HTERT RPE-1 (cell line): ENCODE measurements around the gene POR.
"Not testable (repeated sequence)": the region's sequence is repeated elsewhere in the genome, so short reads cannot be mapped to it uniquely, and the experiment has no call there.

ENCODE experiments used
- in situ Hi-C: fragments of 300-500 bp; cut with MboI; formaldehyde crosslinking; loops from 4 replicates; pipeline ENCODE4 v1.14.3; 2020; ENCODE audit warnings: low sequenced_read_pairs

POR gene

DNA sequence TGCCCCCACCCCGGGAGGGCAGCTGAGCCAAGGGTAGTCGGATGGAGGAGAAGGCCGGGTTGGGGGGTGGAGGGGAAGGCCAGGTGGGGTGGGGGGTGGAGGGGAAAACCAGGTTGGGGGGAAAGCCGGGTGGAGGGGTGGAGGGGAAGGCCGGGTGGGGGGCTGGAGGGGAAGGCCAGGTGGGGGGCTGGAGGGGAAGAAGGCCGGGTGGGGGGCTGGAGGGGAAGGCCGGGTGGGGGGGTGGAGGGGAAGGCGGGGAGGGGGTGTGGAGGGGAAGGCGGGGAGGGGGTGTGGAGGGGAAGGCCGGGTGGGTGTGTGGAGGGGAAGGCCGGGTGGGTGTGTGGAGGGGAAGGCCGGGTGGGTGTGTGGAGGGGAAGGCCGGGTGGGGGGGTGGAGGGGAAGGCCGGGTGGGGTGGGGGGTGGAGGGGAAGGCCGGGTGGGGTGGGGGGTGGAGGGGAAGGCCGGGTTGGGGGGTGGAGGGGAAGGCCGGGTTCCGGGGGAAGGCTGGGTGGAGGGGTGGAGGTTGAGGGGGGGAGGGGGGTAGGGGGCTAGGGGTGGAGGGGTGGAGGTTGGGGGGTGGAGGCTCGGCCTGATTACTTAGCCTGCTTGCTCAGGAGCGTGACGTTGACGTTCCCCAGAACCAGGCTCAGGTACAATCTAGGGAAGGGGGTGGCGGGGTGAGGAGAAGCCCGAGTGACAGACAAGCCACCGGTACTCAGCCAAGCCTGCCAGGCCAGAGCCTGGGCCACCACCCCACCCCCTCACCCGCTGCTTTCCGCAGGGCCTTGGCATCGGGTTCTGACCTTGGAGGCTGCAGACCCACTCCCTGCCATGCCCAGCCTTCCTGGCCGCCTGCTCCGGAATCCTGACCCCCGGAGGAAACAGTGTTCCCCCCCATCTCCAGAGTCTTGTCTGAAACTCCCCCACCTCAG lies 73.9 kb downstream of the POR start:
- in situ Hi-C loops = no loop called here

DNA sequence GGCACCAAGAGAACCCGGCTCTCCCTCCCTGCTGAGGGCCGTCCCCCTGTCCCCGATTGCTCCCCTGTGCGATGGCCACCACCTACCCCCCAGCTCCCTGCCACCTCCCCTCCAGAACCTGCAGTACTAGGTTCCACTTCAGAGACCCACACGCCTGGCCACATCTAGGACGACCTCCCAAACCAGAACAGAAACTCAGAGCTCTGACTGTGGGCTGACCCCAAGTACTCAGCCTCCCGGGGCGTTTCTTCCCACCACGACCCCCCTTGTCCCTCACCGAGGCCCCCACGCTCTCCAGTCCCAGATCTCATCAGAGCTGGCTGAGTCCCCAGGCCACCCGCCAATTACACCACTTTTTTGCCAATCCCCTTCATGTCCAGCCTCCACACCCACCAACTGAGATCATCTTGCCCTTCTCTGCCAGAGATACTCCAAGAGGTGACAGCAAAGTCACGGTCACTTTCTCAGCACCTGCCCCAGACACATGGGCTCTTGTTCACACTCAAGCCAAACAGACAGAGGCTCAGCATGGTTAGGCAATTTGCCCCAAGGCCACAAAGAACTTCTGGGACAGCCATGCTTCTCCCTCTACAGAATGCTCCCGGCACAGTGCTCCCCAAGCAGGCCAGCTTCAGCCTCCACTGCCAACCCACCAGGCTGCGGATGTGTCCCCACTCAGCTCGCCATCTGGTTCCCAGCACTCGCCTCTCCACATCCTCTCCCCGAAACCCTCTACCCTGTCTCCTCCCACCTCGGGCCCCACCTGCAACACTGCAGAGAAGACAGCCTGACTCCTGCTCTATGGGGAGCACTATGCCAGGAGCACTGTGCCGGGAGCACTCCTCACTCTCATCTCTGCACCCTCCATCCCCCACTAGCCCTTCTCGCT lies 74.8 kb downstream of the POR start:
- in situ Hi-C loops = no loop called here

DNA sequence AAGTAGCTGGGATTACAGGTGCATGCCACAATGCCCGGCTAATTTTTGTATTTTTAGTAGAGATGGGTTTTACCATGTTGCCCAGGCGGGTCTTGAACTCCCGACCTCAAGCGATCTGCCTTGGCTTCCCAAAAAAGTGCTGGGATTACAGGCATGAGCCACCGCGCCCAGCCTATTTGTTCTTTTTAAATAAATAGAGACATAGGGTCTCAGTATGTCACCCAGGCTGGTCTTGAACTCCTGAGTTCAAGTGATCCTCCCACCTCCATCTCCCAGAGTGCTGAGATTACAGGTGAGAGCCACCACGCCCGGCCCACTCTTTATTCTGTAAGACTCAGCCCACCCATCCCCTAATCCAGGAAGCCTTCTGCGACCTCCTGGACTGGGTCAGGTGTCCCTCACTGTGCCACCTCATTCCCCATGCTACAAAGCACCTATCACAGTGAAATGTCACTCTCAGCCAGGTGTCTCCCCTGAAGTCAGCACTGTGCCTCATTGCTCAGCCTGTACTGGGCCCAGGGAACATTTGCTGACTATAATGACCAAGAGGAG lies 76.7 kb downstream of the POR start:
- in situ Hi-C loops = no loop called here

GRCh38 chr7:75992083-75992755 lies 77.3 kb downstream of the POR start:
- in situ Hi-C loops = no loop called here

- in situ Hi-C loops = no loop called here
Observed at GRCh38 chr7:75993689-75994387, 78.9 kb downstream of the POR start.

- in situ Hi-C loops = no loop called here
Observed at GRCh38 chr7:75994388-75995051, 79.6 kb downstream of the POR start, which contains the start of gene TMEM120A. Gene TMEM120A (minus strand): TSS chr7:75994595. CDS start chr7:75994570, 25 bp downstream.

- in situ Hi-C loops = no loop called here
Observed at GRCh38 chr7:75995052-75995471, 80.1 kb downstream of the POR start.

DNA sequence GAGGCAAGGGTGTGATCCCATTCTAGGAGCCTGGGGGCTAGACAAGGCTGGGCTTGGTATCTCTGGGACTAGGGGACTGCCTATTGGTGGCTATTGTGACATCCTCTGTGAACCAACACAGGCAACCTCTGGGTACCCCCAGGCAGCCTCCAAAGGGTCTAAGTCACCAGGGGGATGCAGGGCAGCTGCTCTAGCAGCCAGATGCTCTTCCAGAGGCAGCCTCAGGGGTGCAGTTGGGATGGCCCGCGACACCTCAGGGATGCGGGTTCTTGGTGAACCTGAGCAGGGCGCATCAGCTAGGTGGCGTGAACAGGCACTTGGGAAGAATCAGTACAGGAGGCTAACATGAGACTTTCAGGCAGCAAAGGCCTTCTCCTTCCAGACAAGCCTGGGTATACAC lies 81.0 kb downstream of the POR start:
- in situ Hi-C loops = no loop called here

DNA sequence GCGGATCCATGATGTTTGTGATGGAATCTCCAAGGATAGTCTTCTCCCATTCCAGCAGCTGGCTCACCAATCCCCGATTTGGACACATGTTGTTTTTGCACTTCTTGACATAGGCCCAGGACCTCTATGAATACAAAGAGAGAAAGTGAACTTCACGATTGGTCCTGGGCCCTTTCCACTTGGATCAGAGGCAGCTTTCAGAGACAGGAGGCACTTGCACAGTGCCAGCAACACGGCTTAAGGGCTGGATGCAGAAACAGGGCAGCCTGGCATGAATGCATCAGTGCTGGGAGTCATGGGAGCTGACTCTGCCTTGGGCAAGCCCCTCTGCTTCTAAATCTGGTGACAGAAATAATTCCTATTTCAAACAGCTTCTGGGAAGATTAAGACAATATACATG lies 81.5 kb downstream of the POR start:
- in situ Hi-C loops = no loop called here

GRCh38 chr7:75998038-75998437 lies 83.1 kb downstream of the POR start:
- in situ Hi-C loops = no loop called here

DNA sequence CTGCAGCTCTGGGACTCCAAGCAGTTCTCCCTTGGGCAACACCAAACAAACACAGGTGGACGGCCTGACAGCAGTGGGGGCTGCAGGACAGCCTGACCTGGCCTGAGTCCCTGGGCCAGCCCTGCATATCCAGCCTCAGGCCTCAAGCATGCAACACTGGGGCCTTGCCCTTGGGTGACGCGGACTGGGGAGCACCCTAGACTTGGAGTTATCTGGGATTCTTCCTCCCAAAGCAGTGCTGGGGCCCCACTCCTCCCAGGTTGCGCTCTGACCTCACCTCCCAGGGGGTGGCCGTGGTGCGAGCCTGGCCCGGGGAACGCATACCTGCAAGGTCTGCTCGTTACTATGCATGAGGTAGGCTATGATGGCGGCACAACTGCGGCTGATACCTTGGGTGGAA lies 85.6 kb downstream of the POR start:
- in situ Hi-C loops = no loop called here

GRCh38 chr7:76002139-76002538 lies 87.2 kb downstream of the POR start:
- in situ Hi-C loops = no loop called here

- in situ Hi-C loops = no loop called here
Observed at GRCh38 chr7:76002822-76003221, 87.9 kb downstream of the POR start.

DNA sequence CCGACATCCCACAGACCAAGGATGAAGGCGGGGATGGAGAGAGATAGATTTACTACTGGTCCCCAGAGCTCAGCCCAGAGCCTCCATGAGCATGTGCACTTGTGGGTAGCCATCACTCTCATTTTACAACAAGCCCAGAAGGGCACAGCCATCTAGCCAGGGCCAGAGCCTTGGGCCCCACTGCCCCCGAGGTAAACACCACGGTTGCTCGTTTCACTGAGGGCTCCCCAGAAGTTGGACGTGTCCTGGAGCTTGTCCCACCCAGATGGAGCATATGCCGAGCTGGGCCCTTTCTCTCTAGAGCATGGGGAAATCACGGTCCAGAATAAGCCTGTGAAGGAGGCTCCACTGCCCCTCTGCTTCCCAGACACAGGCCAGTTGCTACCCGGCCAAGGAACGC lies 88.4 kb downstream of the POR start:
- in situ Hi-C loops = no loop called here

DNA sequence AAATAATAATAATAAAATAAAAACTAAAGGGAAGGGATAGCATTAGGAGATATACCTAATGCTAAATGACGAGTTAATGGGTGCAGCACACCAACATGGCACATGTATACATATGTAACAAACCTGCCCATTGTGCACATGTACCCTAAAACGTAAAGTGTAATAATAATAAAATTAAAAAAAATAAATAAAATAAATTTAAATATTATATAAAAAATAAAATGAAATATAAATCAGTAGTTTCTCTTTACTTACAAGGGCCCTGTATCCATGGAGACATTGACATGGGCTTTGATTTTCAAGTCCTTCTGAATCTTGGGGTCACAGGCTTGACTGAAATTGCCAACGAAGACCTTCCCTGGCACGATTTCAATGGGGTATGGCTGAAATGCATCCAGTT lies 90.0 kb downstream of the POR start:
- in situ Hi-C loops = not testable (repeated sequence)

- in situ Hi-C loops = no loop called here
Observed at GRCh38 chr7:76008156-76008687, 93.3 kb downstream of the POR start.

- in situ Hi-C loops = no loop called here
Observed at GRCh38 chr7:76009672-76010600, 95.0 kb downstream of the POR start.

DNA sequence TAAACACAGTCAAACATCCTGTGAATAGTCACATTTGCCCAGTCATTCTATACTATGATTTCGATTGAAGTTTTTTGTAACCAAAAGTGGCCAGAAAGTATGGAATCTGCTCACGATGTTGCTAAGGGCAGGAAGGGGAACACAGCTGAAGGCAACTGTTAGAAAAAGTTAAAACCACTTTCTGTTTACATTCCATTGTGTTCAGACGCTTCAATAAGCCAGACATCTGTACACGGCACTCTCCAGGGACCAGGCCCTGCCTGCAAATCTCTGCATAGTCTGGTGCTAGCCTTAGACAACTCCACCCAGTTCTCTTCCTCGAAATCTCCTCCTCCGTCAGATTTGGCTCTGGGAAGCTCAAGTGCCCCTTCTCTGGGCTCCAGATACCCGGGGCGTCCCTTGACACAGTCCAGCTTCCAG lies 96.5 kb downstream of the POR start:
- in situ Hi-C loops = no loop called here
